ENCODE data around the gene XRCC6.
"Not testable (repeated sequence)": the region's sequence is repeated elsewhere in the genome, so short reads cannot be mapped to it uniquely, and the experiment has no call there.

XRCC6 gene

GRCh38 chr22:41587347-41587723, 33.8 kb upstream of the XRCC6 start:
- no peak overlapping the region for H3K4me3 ChIP-seq (ENCODE audit: low read depth, low read length)
- no peak for TF ChIP-seq CTCF (IDR thresholded peaks at IDR 0.05; ENCODE audit: borderline replicate concordance, insufficient read depth, low read depth, low read length)

GRCh38 chr22:41589391-41590241, 31.5 kb upstream of the XRCC6 start, which contains the start of gene PMM1:
PMM1 (minus strand) TSS chr22:41589840; CDS start chr22:41589805, 35 bp downstream.
- peak within 1 kb of the TSS; percentile 91 for H3K4me3 ChIP-seq (ENCODE audit: low read depth, low read length)
- no peak for TF ChIP-seq CTCF (IDR thresholded peaks at IDR 0.05; ENCODE audit: borderline replicate concordance, insufficient read depth, low read depth, low read length)

- not testable (repeated sequence) for H3K4me3 ChIP-seq (ENCODE audit: low read depth, low read length)
These were observed 27.6 kb upstream of the XRCC6 start for GRCh38 chr22:41593336-41593960.

- TF ChIP-seq CTCF (IDR thresholded peaks at IDR 0.05; ENCODE audit: borderline replicate concordance, insufficient read depth, low read depth, low read length), result no peak
- H3K4me3 ChIP-seq (ENCODE audit: low read depth, low read length), result no peak overlapping the region
These were observed 25.4 kb upstream of the XRCC6 start for GRCh38 chr22:41595703-41596102.

GRCh38 chr22:41596776-41597634, 24.1 kb upstream of the XRCC6 start:
- no peak overlapping the region for H3K4me3 ChIP-seq (ENCODE audit: low read depth, low read length)
- peak; percentile 80 for TF ChIP-seq CTCF (IDR thresholded peaks at IDR 0.05; ENCODE audit: borderline replicate concordance, insufficient read depth, low read depth, low read length)

GRCh38 chr22:41597635-41597953, 23.5 kb upstream of the XRCC6 start:
- no peak overlapping the region for H3K4me3 ChIP-seq (ENCODE audit: low read depth, low read length)

More at GRCh38 chr22:41597635-41597953, 23.5 kb upstream of the XRCC6 start:
- TF ChIP-seq CTCF (IDR thresholded peaks at IDR 0.05; ENCODE audit: borderline replicate concordance, insufficient read depth, low read depth, low read length), result no peak
